Measurements from ENCODE around the gene MFAP4. TPM values are rescaled to one million over a fixed set of nuclear protein-coding genes. Genes with fewer than 3 reads are reported as not detected.

The MFAP4 gene, protein sequence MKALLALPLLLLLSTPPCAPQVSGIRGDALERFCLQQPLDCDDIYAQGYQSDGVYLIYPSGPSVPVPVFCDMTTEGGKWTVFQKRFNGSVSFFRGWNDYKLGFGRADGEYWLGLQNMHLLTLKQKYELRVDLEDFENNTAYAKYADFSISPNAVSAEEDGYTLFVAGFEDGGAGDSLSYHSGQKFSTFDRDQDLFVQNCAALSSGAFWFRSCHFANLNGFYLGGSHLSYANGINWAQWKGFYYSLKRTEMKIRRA
- total RNA-seq: under 0.01 and 0.30 TPM in 2 replicates

GRCh38 chr17:19386974-19387920 is at the start of gene MFAP4:
MFAP4 (minus strand) TSS chr17:19387190; CDS start chr17:19387155, 35 bp downstream.

GRCh38 chr17:19410875-19411620 is 24.1 kb upstream of the MFAP4 start, which contains the start of gene RNF112:
RNF112 (plus strand) TSS chr17:19411232; CDS start chr17:19411409, 177 bp downstream.

DNA sequence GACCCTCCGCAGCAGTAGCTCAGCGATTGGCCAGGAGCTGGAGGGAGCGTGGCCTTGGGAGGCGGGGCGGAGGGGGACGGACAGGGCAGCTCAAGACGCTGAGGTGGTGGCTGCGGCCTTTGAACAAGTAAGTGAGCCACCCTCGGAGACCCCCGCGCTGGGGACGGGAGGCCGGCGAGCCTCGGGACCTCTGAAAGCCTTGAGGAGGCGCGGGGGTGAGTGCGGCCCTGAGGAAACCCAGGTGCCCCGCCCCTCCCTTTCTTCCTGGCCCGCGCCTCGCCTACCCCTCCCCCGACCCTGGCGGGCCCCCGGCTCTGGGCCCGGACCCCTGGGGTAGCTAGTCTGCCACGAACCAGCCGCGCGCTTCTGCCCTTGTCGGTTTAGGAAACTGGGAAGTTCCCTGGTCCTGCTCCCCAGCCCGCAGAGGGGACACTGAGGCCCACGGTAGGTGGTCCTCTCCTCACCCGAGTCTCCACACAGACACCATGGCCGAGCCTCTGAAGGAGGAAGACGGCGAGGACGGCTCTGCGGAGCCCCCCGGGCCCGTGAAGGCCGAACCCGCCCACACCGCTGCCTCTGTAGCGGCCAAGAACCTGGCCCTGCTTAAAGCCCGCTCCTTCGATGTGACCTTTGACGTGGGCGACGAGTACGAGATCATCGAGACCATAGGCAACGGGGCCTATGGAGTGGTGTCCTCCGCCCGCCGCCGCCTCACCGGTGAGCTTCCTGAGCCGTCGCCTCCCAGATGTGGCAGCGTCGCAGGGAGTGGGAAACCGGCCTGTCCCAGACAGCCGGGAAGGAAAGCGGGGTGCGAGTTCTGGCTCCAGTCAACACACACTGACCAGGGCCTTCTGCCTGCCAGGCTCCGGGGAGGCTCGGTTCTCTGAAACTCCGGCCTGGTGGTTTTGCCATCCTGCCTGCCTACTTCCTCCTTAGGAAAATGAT is 8.3 kb downstream of the MFAP4 start, which contains the start of gene MAPK7:
TSS of gene MAPK7 (plus strand) at position 83 of the 945 bp plus-strand sequence. CDS start at position 486, 403 bp downstream.

GRCh38 chr17:19362277-19363113 is 24.5 kb downstream of the MFAP4 start, which contains the start of gene B9D1:
B9D1 (minus strand) TSS chr17:19362723; CDS start chr17:19362569, 154 bp downstream.

Other genes with a start within 250 kb of the MFAP4 start
- gene EPN2, start 149.8 kb downstream of the MFAP4 start, total RNA-seq: 23.7 and 31.0 TPM in 2 replicates
- 24.5 and 32.5 TPM in 2 replicates for gene B9D1, start 24.5 kb downstream of the MFAP4 start, total RNA-seq
- gene MAPK7, start 8.7 kb downstream of the MFAP4 start, total RNA-seq: 10.1 and 13.8 TPM in 2 replicates
- not detected in 2 replicates for gene RNF112, start 24.0 kb upstream of the MFAP4 start, total RNA-seq
- gene SLC47A1, start 146.7 kb upstream of the MFAP4 start, total RNA-seq: 2.3 and 4.4 TPM in 2 replicates